NCI-H187 (cell line): Measurements from ENCODE around the gene PDCD1LG2.
"Not testable (repeated sequence)": the region's sequence is repeated elsewhere in the genome, so short reads cannot be mapped to it uniquely, and the experiment has no call there.

Experiments
- DNase-seq, 2 experiments: peaks; one replicate each; lab custom pipeline; 2025; lab: John Stamatoyannopoulos, UW

PDCD1LG2 gene

DNA sequence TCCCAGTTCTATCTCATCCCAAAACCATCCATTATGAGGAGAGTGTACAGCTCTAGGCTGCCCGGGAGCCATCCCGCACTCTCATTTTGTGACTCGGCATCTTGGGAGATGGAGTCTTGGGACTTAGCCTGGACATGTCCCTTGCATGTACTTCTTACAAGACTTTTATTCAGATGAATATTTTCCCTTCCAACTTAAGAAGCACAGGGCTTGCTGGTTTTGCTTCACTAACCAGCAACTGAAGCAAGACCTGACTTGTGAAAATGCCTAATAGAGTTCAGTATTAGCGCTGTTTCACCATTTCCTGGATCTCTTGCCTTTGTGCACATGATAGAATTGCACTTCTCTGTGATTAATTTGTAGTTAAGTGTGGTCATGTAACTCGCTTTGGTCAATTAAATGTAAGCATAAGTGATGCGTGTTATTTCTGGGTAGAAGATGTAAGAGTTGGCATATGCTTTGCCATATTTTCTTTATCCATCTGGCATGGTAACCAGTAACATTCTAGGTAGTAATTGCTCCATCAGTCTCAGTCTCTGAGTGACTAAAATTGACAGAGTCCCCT is 55.8 kb downstream of the PDCD1LG2 start:
- no peak for DNase-seq

GRCh38 chr9:5568868-5569267 is 58.5 kb downstream of the PDCD1LG2 start:
- no peak for DNase-seq

DNA sequence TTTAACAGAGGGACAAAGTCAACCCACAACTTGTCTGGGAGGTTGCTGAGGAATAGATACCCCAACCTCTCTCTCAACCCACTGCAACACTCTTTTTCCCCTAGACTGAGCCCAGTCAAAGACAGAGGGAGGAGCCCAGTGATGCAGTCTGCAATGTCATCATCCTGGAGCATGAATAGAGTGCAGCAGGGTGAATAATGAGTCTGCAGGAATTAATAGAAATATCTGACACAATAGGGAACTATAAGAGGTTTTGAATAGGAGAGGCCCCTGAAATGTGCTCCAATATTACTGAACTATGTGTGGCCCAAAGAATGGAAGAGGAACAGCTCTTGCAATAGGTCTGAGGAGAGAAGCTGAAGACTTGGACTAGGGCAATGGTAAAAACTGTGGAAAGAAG is 59.1 kb downstream of the PDCD1LG2 start:
- no peak for DNase-seq

- DNase-seq, result no peak
Measured at GRCh38 chr9:5569891-5570290, 59.6 kb downstream of the PDCD1LG2 start.

DNA sequence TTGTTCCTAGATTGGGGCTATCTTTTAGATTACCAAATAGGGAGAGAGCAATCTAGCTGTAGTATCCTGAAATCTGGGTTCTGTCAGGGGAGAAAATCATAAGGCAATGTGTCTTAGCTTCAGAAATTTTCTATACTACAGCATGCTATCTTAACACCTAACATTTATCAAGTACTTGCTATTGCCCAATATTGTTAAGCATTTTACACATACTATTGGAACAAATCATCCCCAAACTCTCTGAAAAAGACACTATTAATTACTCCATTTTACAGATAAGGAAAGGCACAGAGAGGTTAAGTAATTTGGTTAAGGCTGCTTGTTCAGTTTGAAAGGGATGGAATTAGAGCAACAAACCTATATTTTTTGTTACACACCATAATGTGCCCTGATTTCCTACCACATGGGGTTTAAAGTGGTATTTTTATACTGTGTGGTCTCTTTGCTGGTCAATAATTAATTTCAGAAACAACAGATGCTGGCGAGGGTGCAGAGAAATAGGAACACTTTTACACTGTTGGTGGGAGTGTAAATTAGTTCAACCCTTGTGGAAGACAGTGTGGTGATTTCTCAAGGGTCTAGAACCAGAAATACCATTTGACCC is 61.4 kb downstream of the PDCD1LG2 start:
- no peak for DNase-seq

DNA sequence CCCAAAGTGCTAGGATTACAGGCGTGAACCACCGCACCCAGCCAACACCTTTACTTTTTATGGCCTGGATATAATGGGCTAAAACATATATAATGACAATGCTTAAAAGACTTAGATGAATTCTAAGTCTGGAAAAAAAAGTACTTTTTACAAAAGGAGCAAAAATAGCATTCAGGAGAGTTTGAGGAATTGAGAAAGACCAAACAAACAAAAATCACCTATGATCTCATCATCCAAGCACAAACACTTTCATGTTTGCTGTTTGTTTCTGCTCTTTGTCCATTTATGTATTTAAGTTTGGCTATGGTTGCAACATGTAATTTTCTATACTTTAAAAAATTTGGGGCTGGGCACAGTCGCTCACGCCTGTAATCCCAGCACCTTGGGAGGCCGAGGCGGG is 63.8 kb downstream of the PDCD1LG2 start:
- DNase-seq, result no peak

DNA sequence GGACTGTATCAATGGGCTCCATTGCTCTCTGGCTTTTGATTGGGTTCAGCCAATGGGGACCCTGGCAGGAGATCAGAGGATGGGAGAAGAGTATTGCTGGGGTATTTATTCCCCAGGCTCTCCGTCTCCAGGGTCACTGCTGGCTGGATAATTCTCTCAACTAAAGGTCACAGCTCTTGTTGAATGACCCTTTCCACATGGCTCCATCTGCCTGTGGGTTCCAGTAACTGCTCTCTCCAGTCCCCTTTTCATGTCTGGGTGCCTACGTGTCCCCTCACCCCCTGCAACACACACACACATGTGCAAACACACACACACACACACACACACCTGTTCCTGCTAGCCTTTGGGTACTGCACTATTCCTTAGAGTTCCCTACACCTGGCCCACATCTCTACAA is 64.7 kb downstream of the PDCD1LG2 start:
- no peak for DNase-seq

GRCh38 chr9:5577225-5577624 is 66.9 kb downstream of the PDCD1LG2 start:
- no peak for DNase-seq

DNA sequence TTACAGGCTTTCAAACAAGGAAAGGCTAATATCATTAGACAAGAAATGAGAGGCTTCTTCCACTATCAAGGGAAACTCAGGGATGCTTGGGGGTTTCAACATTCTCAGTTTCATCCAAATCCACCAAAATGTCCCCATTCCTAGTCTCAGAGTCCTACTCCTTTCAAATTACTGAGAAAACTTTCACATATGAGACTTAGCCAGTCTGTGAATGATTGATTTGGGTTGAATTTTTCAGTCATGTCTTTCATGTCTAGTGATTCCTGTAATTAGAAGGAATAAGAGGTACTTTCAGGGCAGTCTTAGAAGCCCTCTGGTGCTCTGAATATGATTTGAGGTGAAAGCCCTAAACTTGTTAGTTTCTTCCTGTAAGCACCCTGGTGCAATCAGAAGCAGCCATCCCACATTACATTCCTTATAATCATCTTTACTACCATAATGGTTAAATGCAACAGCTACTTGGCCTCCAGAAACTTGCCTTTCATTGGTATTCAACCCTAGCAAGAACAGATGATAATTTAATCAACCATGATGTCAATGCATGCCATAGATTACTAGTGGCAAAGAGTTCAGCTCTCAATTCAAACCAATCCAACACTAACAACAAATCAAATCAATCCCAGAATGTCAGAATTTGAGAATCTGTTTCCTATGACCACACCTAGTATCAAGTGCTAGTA is 67.8 kb downstream of the PDCD1LG2 start:
- DNase-seq, result no peak

DNA sequence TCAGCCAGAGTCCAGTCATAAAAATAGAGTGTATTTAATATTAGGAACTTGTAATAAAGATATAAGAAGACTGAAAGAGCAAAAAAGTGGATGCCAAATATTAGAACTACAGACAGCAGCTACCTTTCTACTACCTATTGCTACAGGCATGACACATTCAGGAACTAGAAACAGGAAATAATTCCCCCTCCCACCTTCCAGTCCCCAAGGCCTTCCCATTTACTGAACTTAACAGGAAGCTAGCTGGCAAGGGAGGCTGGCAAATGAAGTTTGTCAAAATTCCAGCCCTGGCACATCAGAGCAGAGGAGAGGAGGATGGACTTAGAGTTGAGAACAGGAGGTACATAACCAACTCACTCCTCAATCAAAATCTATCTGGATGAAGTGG is 68.4 kb downstream of the PDCD1LG2 start:
- no peak for DNase-seq

GRCh38 chr9:5579881-5580280 is 69.5 kb downstream of the PDCD1LG2 start:
- no peak for DNase-seq

- DNase-seq, result no peak
Measured at GRCh38 chr9:5580650-5581049, 70.3 kb downstream of the PDCD1LG2 start.

DNA sequence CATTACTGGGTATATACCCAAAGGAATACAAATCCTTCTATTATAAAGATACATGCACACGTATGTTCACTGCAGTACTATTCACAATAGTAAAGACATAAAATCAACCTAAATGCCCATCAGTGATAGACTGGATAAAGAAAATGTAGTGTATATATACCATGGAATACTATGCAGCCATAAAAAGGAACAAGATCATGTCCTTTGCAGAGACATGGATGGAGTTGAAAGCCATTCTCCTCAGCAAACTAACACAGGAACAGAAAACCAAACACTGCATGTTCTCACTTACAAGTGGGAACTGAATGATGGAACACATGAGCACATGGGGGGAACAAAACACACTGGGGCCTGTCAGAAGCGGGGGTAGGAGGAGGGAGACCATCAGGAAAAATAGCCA is 71.4 kb downstream of the PDCD1LG2 start:
- not testable (repeated sequence) for DNase-seq

GRCh38 chr9:5582835-5583195 is 72.5 kb downstream of the PDCD1LG2 start:
- DNase-seq, result no peak

- no peak for DNase-seq
Measured at GRCh38 chr9:5586391-5586802, 76.1 kb downstream of the PDCD1LG2 start.

- no peak for DNase-seq
Measured at GRCh38 chr9:5587024-5587423, 76.7 kb downstream of the PDCD1LG2 start.

GRCh38 chr9:5592231-5592630 is 81.9 kb downstream of the PDCD1LG2 start:
- no peak for DNase-seq

DNA sequence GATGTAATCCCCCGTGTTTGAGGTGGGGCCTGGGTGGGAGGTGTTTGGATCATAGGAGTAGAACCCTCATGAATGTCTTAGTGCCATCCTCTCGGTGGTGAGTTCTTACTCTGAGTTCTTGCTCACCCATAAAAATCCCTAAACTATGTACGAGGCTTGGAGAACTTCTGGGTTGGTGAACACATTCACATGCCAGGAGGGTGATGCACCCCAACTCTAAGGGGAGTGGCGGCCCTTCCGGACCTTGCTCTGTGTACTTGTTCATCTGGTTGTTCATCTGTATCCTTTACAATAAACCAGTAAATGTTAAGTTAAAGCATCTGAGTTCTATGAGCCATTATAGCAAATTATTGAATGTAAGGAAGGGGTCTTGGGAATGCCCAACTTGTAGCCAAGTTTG is 82.6 kb downstream of the PDCD1LG2 start:
- no peak for DNase-seq

GRCh38 chr9:5593904-5594303 is 83.6 kb downstream of the PDCD1LG2 start:
- no peak for DNase-seq

GRCh38 chr9:5596173-5596572 is 85.8 kb downstream of the PDCD1LG2 start:
- no peak for DNase-seq

GRCh38 chr9:5608298-5609225 is 98.2 kb downstream of the PDCD1LG2 start:
- no peak for DNase-seq

DNA sequence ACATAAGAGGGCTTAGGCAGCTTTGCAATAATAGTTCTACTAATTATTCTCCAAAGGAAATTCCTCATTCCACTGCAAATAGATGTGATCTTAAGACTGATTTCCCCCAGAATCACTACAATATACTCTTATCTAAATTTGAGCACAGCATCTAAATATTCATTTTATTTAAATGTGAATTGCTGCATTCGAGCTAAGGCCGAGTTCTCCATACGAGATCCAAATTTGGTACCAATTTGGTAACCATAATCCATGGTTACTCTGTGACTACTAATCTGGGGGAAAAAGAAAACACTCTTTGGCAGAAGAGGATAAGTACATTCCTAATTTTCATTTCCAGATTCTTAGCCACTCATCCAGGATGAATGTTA is 98.9 kb downstream of the PDCD1LG2 start:
- DNase-seq, result no peak

- no peak for DNase-seq
Measured at GRCh38 chr9:5610491-5610890, 100.2 kb downstream of the PDCD1LG2 start.
